Neural cell (in vitro differentiated cells): ENCODE results near the gene CTNNA1.

Experiments
- CTCF ChIP-seq: fragments of 450-650 bp; IDR thresholded peaks from 2 replicates; pipeline ENCODE4 v1.5.1; 2014; ENCODE audit warnings: antibody characterized with exemption, mild to moderate bottlenecking, moderate library complexity; ENCODE audit not compliant: poor library complexity, severe bottlenecking
- EP300 ChIP-seq: fragments of 450-650 bp; conservative IDR thresholded peaks from 2 replicates; pipeline ENCODE4 v1.6.1; 2014; ENCODE audit warnings: antibody characterized with exemption, mild to moderate bottlenecking, moderate library complexity; ENCODE audit not compliant: poor library complexity, severe bottlenecking
- EZH2 ChIP-seq: fragments of 200-600, 300-800 bp; shearing (Covaris generic), sonication (generic); IDR thresholded peaks from 2 replicates; pipeline ENCODE4 v1.6.1; 2014; ENCODE audit warnings: antibody characterized with exemption, low read length, borderline replicate concordance, mild to moderate bottlenecking; ENCODE audit not compliant: insufficient read depth, poor library complexity, severe bottlenecking
- MXI1 ChIP-seq: fragments of 450-650 bp; conservative IDR thresholded peaks from 2 replicates; pipeline ENCODE4 v1.6.1; 2014; ENCODE audit warnings: antibody characterized with exemption, mild to moderate bottlenecking; ENCODE audit not compliant: poor library complexity, severe bottlenecking
- POLR2AphosphoS5 ChIP-seq: IDR thresholded peaks from 2 replicates; pipeline ENCODE4 v1.6.1; 2012
- RAD21 ChIP-seq: fragments of 450-650 bp; conservative IDR thresholded peaks from 2 replicates; pipeline ENCODE4 v1.6.1; 2014; ENCODE audit warnings: antibody characterized with exemption, mild to moderate bottlenecking, moderate library complexity
- REST ChIP-seq: IDR thresholded peaks from 2 replicates; pipeline ENCODE4 v1.6.1; 2012; ENCODE audit warnings: borderline replicate concordance
- SMC3 ChIP-seq: fragments of 450-650 bp; conservative IDR thresholded peaks from 2 replicates; pipeline ENCODE4 v1.6.1; 2014; ENCODE audit warnings: antibody characterized with exemption, mild to moderate bottlenecking, moderate library complexity; ENCODE audit not compliant: poor library complexity
- TAF1 ChIP-seq: IDR thresholded peaks from 2 replicates; pipeline ENCODE4 v1.6.1; 2012; ENCODE audit warnings: low read depth

GRCh38 chr5:138932171-138932810 is 179.1 kb downstream of the CTNNA1 start:
- TF ChIP-seq CTCF (no peak), MXI1 (no peak), REST (no peak), POLR2AphosphoS5 (no peak), EP300 (no peak), EZH2 (no peak), TAF1 (no peak), RAD21 (no peak), SMC3 (no peak)
